ENCODE results near the gene AFMID.

The AFMID gene

GRCh38 chr17:78186692-78187595, at the start of gene AFMID, which contains the start of gene TK1 (continued):
- TF ChIP-seq ZBTB17 (tag by site-specific recombination; IDR thresholded peaks at IDR 0.05) (peak; percentile 48; the same call in 1 of the 2 replicates), ZNF138 (tag by site-specific recombination; IDR thresholded peaks at IDR 0.05; ENCODE audit: borderline replicate concordance) (no peak), ZNF302 (tag by site-specific recombination; IDR thresholded peaks at IDR 0.05; ENCODE audit: low read depth) (no peak), ZNF792 (tag by site-specific recombination; IDR thresholded peaks at IDR 0.05) (no peak), ZNF777 (tag by site-specific recombination; IDR thresholded peaks at IDR 0.05; ENCODE audit: borderline replicate concordance) (no peak), ZNF146 (tag by site-specific recombination; IDR thresholded peaks at IDR 0.05) (no peak), ZNF776 (tag by site-specific recombination; IDR thresholded peaks at IDR 0.05; ENCODE audit: borderline replicate concordance) (no peak), ZBTB10 (tag by site-specific recombination; IDR thresholded peaks at IDR 0.05) (no peak), ZNF362 (tag by site-specific recombination; IDR thresholded peaks at IDR 0.05) (no peak), ZNF561 (tag by site-specific recombination; IDR thresholded peaks at IDR 0.05; ENCODE audit: borderline replicate concordance) (peak; percentile 66; the same call in 1 of the 2 replicates), GFI1B (tag by site-specific recombination; IDR thresholded peaks at IDR 0.05) (no peak), ZNF398 (tag by site-specific recombination; IDR thresholded peaks at IDR 0.05) (peak; percentile 75), ZNF571 (tag by site-specific recombination; IDR thresholded peaks at IDR 0.05) (no peak), ZNF768 (tag by site-specific recombination; IDR thresholded peaks at IDR 0.05) (no peak), ZNF488 (tag by site-specific recombination; IDR thresholded peaks at IDR 0.05) (no peak), MEIS1 (CRISPR knock-in tag; IDR thresholded peaks at IDR 0.05; ENCODE audit: borderline replicate concordance) (no peak), GLI2 (tag by site-specific recombination; IDR thresholded peaks at IDR 0.05; ENCODE audit: borderline replicate concordance, low read depth) (no peak), ZNF140 (tag by site-specific recombination; IDR thresholded peaks at IDR 0.05) (no peak), KLF17 (tag by site-specific recombination; IDR thresholded peaks at IDR 0.05) (peak; percentile 89), SP7 (tag by site-specific recombination; IDR thresholded peaks at IDR 0.05) (peak; percentile 89), OSR2 (tag by site-specific recombination; IDR thresholded peaks at IDR 0.05) (no peak), PRDM1 (tag by site-specific recombination; IDR thresholded peaks at IDR 0.05) (no peak), ZNF830 (tag by site-specific recombination; IDR thresholded peaks at IDR 0.05; ENCODE audit: low read depth) (no peak), ZNF214 (tag by site-specific recombination; IDR thresholded peaks at IDR 0.05; ENCODE audit: borderline replicate concordance) (no peak), SCRT1 (tag by site-specific recombination; IDR thresholded peaks at IDR 0.05; ENCODE audit: borderline replicate concordance) (no peak), FEZF1 (tag by site-specific recombination; IDR thresholded peaks at IDR 0.05) (peak; percentile 18; the same call in 1 of the 2 replicates)
- TF ChIP-seq, protein P1, sequence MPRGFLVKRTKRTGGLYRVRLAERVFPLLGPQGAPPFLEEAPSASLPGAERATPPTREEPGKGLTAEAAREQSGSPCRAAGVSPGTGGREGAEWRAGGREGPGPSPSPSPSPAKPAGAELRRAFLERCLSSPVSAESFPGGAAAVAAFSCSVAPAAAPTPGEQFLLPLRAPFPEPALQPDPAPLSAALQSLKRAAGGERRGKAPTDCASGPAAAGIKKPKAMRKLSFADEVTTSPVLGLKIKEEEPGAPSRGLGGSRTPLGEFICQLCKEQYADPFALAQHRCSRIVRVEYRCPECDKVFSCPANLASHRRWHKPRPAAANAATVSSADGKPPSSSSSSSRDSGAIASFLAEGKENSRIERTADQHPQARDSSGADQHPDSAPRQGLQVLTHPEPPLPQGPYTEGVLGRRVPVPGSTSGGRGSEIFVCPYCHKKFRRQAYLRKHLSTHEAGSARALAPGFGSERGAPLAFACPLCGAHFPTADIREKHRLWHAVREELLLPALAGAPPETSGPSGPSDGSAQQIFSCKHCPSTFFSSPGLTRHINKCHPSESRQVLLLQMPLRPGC (tag by site-specific recombination; IDR thresholded peaks at IDR 0.05), result peak; percentile 82
- TF ChIP-seq, protein P2, sequence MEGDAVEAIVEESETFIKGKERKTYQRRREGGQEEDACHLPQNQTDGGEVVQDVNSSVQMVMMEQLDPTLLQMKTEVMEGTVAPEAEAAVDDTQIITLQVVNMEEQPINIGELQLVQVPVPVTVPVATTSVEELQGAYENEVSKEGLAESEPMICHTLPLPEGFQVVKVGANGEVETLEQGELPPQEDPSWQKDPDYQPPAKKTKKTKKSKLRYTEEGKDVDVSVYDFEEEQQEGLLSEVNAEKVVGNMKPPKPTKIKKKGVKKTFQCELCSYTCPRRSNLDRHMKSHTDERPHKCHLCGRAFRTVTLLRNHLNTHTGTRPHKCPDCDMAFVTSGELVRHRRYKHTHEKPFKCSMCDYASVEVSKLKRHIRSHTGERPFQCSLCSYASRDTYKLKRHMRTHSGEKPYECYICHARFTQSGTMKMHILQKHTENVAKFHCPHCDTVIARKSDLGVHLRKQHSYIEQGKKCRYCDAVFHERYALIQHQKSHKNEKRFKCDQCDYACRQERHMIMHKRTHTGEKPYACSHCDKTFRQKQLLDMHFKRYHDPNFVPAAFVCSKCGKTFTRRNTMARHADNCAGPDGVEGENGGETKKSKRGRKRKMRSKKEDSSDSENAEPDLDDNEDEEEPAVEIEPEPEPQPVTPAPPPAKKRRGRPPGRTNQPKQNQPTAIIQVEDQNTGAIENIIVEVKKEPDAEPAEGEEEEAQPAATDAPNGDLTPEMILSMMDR (tag by site-specific recombination; IDR thresholded peaks at IDR 0.05), result peak; percentile 99
